Large intestine (tissue), 12 donors: Measurements from ENCODE around the gene BLM. TPM values are rescaled to one million over a fixed set of nuclear protein-coding genes. Genes with fewer than 3 reads are reported as not detected.
"Not testable (repeated sequence)": the region's sequence is repeated elsewhere in the genome, so short reads cannot be mapped to it uniquely, and the experiment has no call there.

Experiments
- DNase-seq, 2 donors: peaks; one replicate each; pipeline versions ENCODE4 v3.0.0 to v3.0.0-alpha.2; 2013
- H3K27ac ChIP-seq: one replicate; pipeline ENCODE4 v1.5.1; 2013; ENCODE audit warnings: low read length
- H3K27me3 ChIP-seq: 2 replicates; pipeline ENCODE4 v1.6.1; 2013; ENCODE audit warnings: low read length; ENCODE audit not compliant: control insufficient read depth, insufficient read depth
- H3K36me3 ChIP-seq: 2 replicates; pipeline ENCODE4 v1.6.1; 2013; ENCODE audit warnings: low read length; ENCODE audit not compliant: control insufficient read depth, insufficient read depth
- H3K4me1 ChIP-seq: one replicate; pipeline ENCODE4 v1.6.1; 2013; ENCODE audit warnings: low read length; ENCODE audit not compliant: control insufficient read depth, insufficient read depth
- H3K4me3 ChIP-seq: one replicate; pipeline ENCODE4 v1.5.1; 2013; ENCODE audit warnings: low read length
- H3K9me3 ChIP-seq: one replicate; pipeline ENCODE4 v1.6.1; 2013; ENCODE audit warnings: mild to moderate bottlenecking, low read depth, low read length, moderate library complexity; ENCODE audit not compliant: control insufficient read depth
- whole genome bisulfite sequencing: methylation state at CpG from one replicate; pipeline ENCODE4 v1.1.5; 2013; ENCODE audit warnings: low lambda C conversion rate; ENCODE audit not compliant: insufficient coverage; 5-methylcytosine and 5-hydroxymethylcytosine counted together
- long read RNA-seq, 11 donors: transcript quantifications; one replicate each; lab custom pipeline, GENCODE V29; 2026
- polyA plus RNA-seq: library from polyadenylated mRNA; unstranded; fragments of 120-200 nt; gene quantifications from one replicate; pipeline ENCODE4 v1.2.1, GENCODE V29; 2013

The BLM gene
- polyA plus RNA-seq, result 4.2 TPM
- long read RNA-seq, donor 1, full-length matches to known transcripts, result 1 of 1 reads
- long read RNA-seq, donor 1, partial matches to known transcripts, result 0 of 1 reads
- long read RNA-seq, donor 1, other reads (novel, unspliced or antisense), result 0 of 1 reads
- long read RNA-seq, donor 2, result 0 reads
- long read RNA-seq, donor 3, result 0 reads
- long read RNA-seq, donor 4, result 0 reads
- long read RNA-seq, donor 5, result 0 reads
- long read RNA-seq, donor 6, result 0 reads
- long read RNA-seq, donor 7, result 0 reads
- long read RNA-seq, donor 8, full-length matches to known transcripts, result 1 of 1 reads
- long read RNA-seq, donor 8, partial matches to known transcripts, result 0 of 1 reads
- long read RNA-seq, donor 8, other reads (novel, unspliced or antisense), result 0 of 1 reads
- long read RNA-seq, donor 9, result 0 reads
- long read RNA-seq, donor 10, result 0 reads
- long read RNA-seq, donor 11, result 0 reads

DNA sequence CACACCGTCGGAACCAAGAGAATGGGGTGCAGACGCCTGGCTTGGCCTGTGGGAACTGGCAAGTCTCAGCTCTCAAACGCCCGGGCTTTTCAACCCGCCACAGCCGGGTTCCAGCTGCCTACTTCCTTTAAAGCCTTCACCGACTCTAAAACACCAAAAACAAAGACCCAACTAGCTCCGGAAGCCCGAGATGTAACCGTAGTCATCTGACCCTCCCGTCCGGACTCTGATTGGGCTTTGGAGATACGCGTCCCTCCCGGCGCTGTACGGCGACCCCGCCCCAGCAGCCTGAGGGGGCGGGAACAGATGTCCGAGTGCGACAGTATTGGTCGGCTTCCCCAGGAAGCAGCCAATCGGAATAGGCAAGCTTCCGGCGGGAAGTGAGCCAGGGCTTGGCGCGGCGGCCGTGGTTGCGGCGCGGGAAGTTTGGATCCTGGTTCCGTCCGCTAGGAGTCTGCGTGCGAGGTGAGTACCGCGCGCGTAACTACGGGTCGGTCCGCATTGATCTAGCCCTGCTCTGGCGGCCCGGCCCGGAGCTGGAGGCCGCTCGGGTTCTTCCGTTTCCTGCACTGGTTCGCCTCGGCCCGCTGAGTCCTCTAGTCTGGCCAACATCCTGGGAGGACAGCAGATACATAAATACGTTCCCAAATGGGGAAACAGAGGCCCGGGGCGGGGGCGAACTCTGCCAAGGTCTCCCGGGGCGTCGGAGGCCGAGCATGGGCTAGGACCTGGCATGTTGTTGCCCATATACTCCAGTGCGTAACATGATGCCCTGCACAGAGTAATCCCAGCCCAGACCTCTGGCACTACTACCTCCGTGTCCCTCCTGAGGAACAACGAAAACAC lies at the start of gene BLM:
Gene BLM (plus strand): TSS at position 371 of the 846 bp plus-strand sequence. CDS start 30,047 bp downstream, outside the sequence.
- H3K4me1 ChIP-seq, result no peaks in the 10 kb centered on the region
- H3K4me3 ChIP-seq, result peak within 1 kb of the TSS; percentile 94
- WGBS, result no CpG with 5 or more reads among the region's 65 CpGs
- H3K27me3 ChIP-seq, result no peaks in the 10 kb centered on the region
- peak; percentile 98 for DNase-seq
- no peaks in the 10 kb centered on the region for H3K36me3 ChIP-seq
- peak within 1 kb of the TSS; percentile 93 for H3K27ac ChIP-seq
- H3K9me3 ChIP-seq, result no peaks in the 10 kb centered on the region

DNA sequence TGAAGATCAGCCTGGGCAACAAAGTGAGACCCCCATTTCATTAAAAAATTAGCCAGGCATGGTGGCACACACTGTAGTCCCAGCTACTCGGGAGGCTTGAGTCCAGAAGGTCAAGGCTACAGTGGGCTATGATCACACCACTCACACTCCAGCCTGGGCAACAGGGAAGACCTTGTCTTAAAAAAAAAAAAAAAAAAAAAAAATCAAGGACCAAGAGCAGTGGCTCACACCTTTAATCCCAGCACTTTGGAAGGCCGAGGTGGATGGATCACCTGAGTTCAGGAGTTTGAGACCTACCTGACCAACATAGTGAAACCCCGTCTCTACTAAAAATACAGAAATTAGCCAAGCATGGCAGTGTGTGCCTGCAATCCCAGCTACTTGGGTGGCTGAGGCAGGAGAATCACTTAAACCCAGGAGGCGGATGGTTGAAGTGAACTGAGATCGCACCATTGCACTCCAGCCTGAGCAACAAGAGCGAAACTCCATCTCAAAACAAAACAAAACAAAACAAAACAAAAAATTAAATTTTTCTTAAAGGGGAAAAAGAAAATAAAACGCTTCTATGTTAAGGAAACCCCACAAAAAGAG lies 49.3 kb upstream of the BLM start:
- H3K4me1 ChIP-seq, H3K9me3 ChIP-seq, H3K36me3 ChIP-seq, H3K27me3 ChIP-seq, H3K27ac ChIP-seq, DNase-seq, H3K4me3 ChIP-seq: not testable (repeated sequence)
- WGBS, result 90% methylated on average over 2 of the region's 7 CpGs

- not testable (repeated sequence) for H3K27ac ChIP-seq, H3K27me3 ChIP-seq, H3K36me3 ChIP-seq, H3K4me1 ChIP-seq, H3K4me3 ChIP-seq, DNase-seq, H3K9me3 ChIP-seq
- no CpG with 5 or more reads among the region's 8 CpGs for WGBS
These were observed 46.5 kb upstream of the BLM start for GRCh38 chr15:90670631-90671030.

- no peak overlapping the region for H3K4me3 ChIP-seq
- H3K27me3 ChIP-seq, result no peaks in the 10 kb centered on the region
- WGBS, result 66% methylated on average over 2 of the region's 4 CpGs
- DNase-seq, result no peak
- H3K9me3 ChIP-seq, result no peaks in the 10 kb centered on the region
- no peak overlapping the region for H3K27ac ChIP-seq
- H3K36me3 ChIP-seq, result no peaks in the 10 kb centered on the region
- peaks cover 5% of the 10 kb centered on the region for H3K4me1 ChIP-seq
These were observed 45.9 kb upstream of the BLM start for GRCh38 chr15:90671216-90671615.

- not testable (repeated sequence) for DNase-seq, H3K9me3 ChIP-seq, H3K4me1 ChIP-seq, H3K27ac ChIP-seq, H3K4me3 ChIP-seq, H3K27me3 ChIP-seq, H3K36me3 ChIP-seq
- WGBS, result 100% methylated on average over 1 of the region's 10 CpGs
These were observed 43.8 kb upstream of the BLM start for GRCh38 chr15:90673357-90673756.

DNA sequence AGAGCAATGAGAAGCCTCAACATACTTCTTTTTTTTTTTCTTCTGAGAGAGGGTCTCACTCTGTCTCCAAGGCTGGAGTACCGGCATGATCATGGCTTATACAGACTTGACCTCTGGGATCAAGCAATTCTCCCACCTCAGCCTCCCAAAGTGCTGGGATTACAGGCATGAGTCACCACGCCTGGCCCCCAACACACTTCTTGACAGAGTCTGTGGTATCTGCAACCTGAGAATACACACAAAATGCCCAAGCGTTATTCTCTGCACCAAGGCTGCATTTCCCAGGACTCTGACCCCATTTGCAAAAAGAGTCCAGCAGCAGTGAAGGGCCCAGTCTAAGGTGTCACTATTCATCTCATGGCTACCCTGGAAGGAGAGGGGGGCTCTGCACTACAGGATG lies 42.7 kb upstream of the BLM start:
- no peaks in the 10 kb centered on the region for H3K9me3 ChIP-seq
- H3K27me3 ChIP-seq, result no peaks in the 10 kb centered on the region
- H3K4me1 ChIP-seq, result no peaks in the 10 kb centered on the region
- WGBS, result no CpG with 5 or more reads among the region's 3 CpGs
- no peaks in the 10 kb centered on the region for H3K36me3 ChIP-seq
- no peak for DNase-seq
- H3K27ac ChIP-seq, result no peak overlapping the region
- H3K4me3 ChIP-seq, result no peak overlapping the region

- Histone ChIP-seq H3K9me3 (no peaks in the 10 kb centered on the region), H3K27ac (no peak overlapping the region), H3K4me3 (no peak overlapping the region), H3K4me1 (no peaks in the 10 kb centered on the region), H3K27me3 (no peaks in the 10 kb centered on the region), H3K36me3 (no peaks in the 10 kb centered on the region)
- no peak for DNase-seq
- no CpG with 5 or more reads among the region's 5 CpGs for WGBS
These were observed 41.7 kb upstream of the BLM start for GRCh38 chr15:90675464-90675863.

- H3K4me3 ChIP-seq, result no peak overlapping the region
- DNase-seq, result no peak
- no peaks in the 10 kb centered on the region for H3K36me3 ChIP-seq
- H3K4me1 ChIP-seq, result no peaks in the 10 kb centered on the region
- 100% methylated on average over 1 of the region's 12 CpGs for WGBS
- no peaks in the 10 kb centered on the region for H3K9me3 ChIP-seq
- no peak overlapping the region for H3K27ac ChIP-seq
- no peaks in the 10 kb centered on the region for H3K27me3 ChIP-seq
These were observed 39.0 kb upstream of the BLM start for GRCh38 chr15:90677807-90678790.

DNA sequence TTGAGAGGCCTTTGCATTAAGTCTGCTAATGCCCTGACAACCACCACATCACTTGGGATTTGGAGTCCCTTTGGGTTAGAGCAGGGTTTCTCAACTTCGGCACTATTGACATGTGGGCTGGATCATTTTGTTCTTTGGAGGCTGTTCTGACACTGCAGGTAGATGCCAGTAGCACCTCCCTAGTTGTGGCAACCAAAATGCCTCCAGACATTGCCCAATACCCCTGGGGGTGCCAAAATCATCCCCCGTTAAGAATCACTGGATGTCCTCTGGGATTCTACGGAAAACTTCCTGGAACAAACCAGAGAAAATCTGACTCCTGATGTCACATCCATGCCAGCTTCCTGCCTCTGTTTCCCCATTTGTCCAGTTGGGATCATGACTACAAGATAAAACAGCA lies 37.2 kb upstream of the BLM start:
- H3K4me3 ChIP-seq, result no peak overlapping the region
- no peaks in the 10 kb centered on the region for H3K4me1 ChIP-seq
- 100% methylated on average over 1 of the region's 3 CpGs for WGBS
- DNase-seq, result no peak
- no peaks in the 10 kb centered on the region for H3K27me3 ChIP-seq
- no peaks in the 10 kb centered on the region for H3K9me3 ChIP-seq
- H3K36me3 ChIP-seq, result no peaks in the 10 kb centered on the region
- H3K27ac ChIP-seq, result no peak overlapping the region
